ENCODE data around the gene CTF1. TPM values are rescaled to one million over a fixed set of nuclear protein-coding genes. Genes with fewer than 3 reads are reported as not detected.
A peak's percentile ranks its signal among the peaks of the same experiment; 100 is the strongest.

Gene CTF1
- polyA plus RNA-seq, 2 of the 4 experiments (the other 2 are of a cell fraction): 0.23 to 0.44 TPM

GRCh38 chr16:30895627-30896260, 670 bp upstream of the CTF1 start (continued):
- TF ChIP-seq ATOH8 (CRISPR knock-in tag; IDR thresholded peaks at IDR 0.05; ENCODE audit: low read depth) (no peak), NR3C1 (IDR thresholded peaks at IDR 0.05) (no peak), RARB (CRISPR knock-in tag; IDR thresholded peaks at IDR 0.05) (no peak), E2F6 (IDR thresholded peaks at IDR 0.05; ENCODE audit: borderline replicate concordance, low read depth) (no peak)

- WGBS (ENCODE audit: missing lambda C conversion rate): 27% methylated on average over 24 of the region's 31 CpGs
- Histone ChIP-seq H3K4me2 (peak overlapping the region; percentile 68), H3K4me3 (peak overlapping the region; percentile 40), H3K27ac (peak overlapping the region; percentile 72 to 85), H3K9me3 (no peaks in the 10 kb centered on the region), H3K4me1 (peaks cover 34% of the 10 kb centered on the region)
- CTCF ChIA-PET: interaction anchor here (1.0 to 2.9 kb wide), 3 partner anchors 10 to 82 kb away, joined by 3 to 12 read pairs (median 9); no protein-coding TSS in a partner anchor
- no peak for TF ChIP-seq POLR2AphosphoS2 (conservative IDR thresholded peaks at IDR 0.05; ENCODE audit: low read length)
- peak; percentile 40 for TF ChIP-seq MAFK (IDR thresholded peaks at IDR 0.05; ENCODE audit: partially characterized antibody)
- no peak for TF ChIP-seq E2F6 (IDR thresholded peaks at IDR 0.05; ENCODE audit: borderline replicate concordance, low read depth)
- TF ChIP-seq KDM1A (IDR thresholded peaks at IDR 0.05; ENCODE audit: low read depth): peak; percentile 83; the same call in 1 of the 2 replicates
- no peak for TF ChIP-seq SMC3 (IDR thresholded peaks at IDR 0.05)
- ATAC-seq (peak; percentile 57 to 78), DNase-seq (ENCODE audit: low read depth in 1 of 2, low spot score in 1 of 2) (peak; percentile 71 to 89), FAIRE-seq (no peak)
- POLR2A ChIA-PET: no interaction called here
These were observed 697 bp downstream of the CTF1 start for GRCh38 chr16:30896889-30897733.

- no peak for DNase-seq (ENCODE audit: low read depth in 1 of 2, low spot score in 1 of 2)
- H3K4me3 ChIP-seq: no peak overlapping the region
- no peak for ATAC-seq
- peaks cover 24% of the 10 kb centered on the region; the same call in 2 of the 3 replicates for H3K4me1 ChIP-seq
- CTCF ChIA-PET: interaction anchor here (0.6 to 4.1 kb wide), 8 partner anchors 9 to 88 kb away, joined by 3 to 46 read pairs (median 9); no protein-coding TSS in a partner anchor
- 89% methylated on average over 2 of the region's 2 CpGs for WGBS (ENCODE audit: missing lambda C conversion rate)
- no peak for FAIRE-seq
- POLR2A ChIA-PET: no interaction called here
- no peak overlapping the region; a peak in 1 of 6 replicates for H3K27ac ChIP-seq
- no peaks in the 10 kb centered on the region for H3K9me3 ChIP-seq
- no peak overlapping the region for H3K4me2 ChIP-seq
- TF ChIP-seq GATA3 (IDR thresholded peaks at IDR 0.05; ENCODE audit: borderline replicate concordance): no peak
- TF ChIP-seq ZFP36 (IDR thresholded peaks at IDR 0.05; ENCODE audit: borderline replicate concordance, partially characterized antibody): no peak
- TF ChIP-seq POLR2A (IDR thresholded peaks at IDR 0.05; ENCODE audit: low read length): no peak
- TF ChIP-seq FOSL2 (IDR thresholded peaks at IDR 0.05): no peak
- TF ChIP-seq FOSL2 (CRISPR knock-in tag; IDR thresholded peaks at IDR 0.05): no peak
- TF ChIP-seq NFE2L2 (conservative IDR thresholded peaks at IDR 0.05; ENCODE audit: low read length): no peak
- no peak for TF ChIP-seq USF2 (IDR thresholded peaks at IDR 0.05)
- TF ChIP-seq CTCF (IDR thresholded peaks at IDR 0.05): no peak
- TF ChIP-seq ZNF302 (CRISPR knock-in tag; IDR thresholded peaks at IDR 0.05): no peak
- no peak for TF ChIP-seq REST (IDR thresholded peaks at IDR 0.05)
- no peak for TF ChIP-seq JUNB (IDR thresholded peaks at IDR 0.05)
- TF ChIP-seq POLR2AphosphoS2 (conservative IDR thresholded peaks at IDR 0.05; ENCODE audit: low read length): no peak
- no peak for TF ChIP-seq RCOR1 (IDR thresholded peaks at IDR 0.05; ENCODE audit: low read depth, low read length)
- no peak for TF ChIP-seq MAZ (IDR thresholded peaks at IDR 0.05; ENCODE audit: borderline replicate concordance, low read depth, low read length)
- TF ChIP-seq ELK1 (IDR thresholded peaks at IDR 0.05; ENCODE audit: low read depth, low read length): no peak
- no peak for TF ChIP-seq TFCP2L1 (CRISPR knock-in tag; IDR thresholded peaks at IDR 0.05)
These were observed 3.4 kb downstream of the CTF1 start for GRCh38 chr16:30899794-30900193.

Data from A549 (cell line).